ENCODE data around the gene PANX2. TPM values are rescaled to one million over a fixed set of nuclear protein-coding genes. Genes with fewer than 3 reads are reported as not detected.

Gene PANX2
- total RNA-seq, 1 donor from 2014 or later: 0.13 TPM

DNA sequence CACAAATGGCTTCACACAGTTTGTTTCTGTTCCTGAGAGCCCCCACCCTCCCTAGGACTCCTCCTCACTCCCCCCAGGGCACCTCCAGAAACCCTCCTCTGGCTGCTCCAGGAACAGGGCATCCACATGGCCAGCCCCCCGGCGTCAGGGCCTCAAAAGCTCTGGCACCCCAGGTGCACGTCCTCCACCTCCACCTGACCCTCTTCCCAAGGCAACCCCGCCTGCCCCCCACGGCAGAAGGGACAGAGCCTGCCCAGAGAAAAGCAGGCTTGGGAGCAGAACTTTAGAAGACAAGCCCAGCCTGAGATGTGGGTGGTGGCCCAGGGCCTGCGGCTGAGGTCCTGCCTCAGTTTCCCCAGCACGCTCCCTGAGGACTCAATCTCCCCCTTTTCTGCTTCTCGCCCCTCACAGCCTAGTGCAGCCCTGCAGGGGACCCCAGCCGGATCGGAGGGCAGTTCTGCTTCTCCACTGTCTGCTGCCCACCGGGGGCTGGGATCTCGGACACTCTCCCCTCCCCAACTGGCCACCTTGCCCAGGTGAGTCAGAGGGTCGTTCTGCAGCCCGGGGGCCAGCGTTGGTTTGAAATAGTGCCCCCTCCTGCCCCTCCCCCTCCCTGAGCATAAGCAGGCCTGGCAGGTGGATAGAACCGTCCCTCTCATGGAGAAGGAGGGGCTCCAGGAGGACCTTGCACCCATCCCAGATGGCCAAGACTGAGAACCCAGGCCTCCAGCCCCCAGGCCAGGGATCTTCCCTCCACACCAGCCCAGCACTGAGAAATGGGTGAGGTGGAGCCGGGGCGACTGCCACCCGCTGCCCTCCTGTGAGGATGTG is 12.8 kb downstream of the PANX2 start:
- DNase-seq (ENCODE audit: low read depth in 2 of 2): no peak

DNA sequence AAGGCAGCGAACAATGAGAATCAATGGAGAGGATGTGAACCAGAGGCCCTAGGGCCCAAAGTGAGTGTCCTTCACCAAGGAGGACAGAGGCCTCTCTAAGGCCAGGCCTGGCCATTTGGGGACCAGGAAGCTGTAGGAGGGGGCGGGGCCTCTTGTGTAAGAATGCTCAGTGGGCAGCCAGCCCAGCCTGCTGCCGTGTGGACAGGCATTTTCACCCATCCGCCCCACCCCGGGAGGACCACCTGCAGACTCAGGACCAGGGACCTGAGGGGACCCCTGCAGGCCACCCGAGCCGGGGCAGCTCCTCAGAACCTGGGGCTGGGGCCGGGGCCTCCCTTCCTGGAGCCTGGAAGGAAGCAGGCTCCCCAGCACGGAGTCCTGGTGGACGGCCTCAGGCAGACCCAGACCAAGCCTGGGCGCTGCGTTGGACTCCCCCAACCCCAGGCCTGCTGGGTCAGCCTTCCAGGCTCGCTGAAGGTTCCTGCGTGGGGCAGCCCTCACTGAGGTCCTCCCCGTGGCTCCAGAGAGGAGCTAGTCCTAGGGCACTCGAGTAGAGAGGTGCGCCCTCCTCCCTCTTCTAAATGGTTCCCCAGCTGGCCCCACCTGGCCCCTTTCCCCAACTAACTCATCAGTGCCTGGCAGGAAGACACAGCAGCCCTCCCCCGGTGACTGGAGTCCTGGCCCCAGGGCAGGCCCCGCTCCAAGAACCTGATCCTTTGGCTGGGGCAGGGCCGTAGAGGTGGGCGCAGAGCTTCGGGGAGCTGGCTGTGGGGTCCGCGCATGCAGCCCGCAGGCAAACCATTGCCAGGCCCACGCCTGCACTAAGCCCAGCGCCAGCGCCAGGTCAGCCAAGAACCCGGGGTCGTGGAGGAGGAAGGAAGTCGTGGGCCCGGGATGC is 13.7 kb downstream of the PANX2 start:
- DNase-seq (ENCODE audit: low read depth in 2 of 2): no peak

DNA sequence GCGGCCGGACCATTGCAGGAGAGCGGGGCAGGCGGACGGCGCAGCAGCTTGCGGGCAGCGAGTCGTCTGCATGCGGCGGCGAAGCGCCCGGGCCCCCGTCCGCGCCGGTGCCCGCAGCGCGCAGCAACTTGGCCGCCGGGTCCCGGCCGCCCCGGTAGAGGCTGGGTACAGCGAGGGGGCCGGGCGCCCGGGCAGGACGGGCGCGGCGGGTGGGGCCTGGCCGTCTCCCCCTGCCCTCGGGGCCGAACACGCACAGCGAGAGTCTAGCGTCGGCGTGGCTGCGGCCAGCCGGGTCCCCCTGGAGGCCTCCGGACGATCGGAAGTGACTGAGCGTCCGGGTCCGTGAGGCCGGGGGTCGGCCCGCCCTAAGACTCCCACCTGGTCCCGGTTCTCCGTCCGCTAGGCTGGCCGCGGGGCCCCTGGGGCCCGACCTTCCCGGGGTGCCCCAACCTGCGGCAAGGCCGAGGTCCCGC is 14.4 kb downstream of the PANX2 start:
- no peak for DNase-seq (ENCODE audit: low read depth in 2 of 2)

DNA sequence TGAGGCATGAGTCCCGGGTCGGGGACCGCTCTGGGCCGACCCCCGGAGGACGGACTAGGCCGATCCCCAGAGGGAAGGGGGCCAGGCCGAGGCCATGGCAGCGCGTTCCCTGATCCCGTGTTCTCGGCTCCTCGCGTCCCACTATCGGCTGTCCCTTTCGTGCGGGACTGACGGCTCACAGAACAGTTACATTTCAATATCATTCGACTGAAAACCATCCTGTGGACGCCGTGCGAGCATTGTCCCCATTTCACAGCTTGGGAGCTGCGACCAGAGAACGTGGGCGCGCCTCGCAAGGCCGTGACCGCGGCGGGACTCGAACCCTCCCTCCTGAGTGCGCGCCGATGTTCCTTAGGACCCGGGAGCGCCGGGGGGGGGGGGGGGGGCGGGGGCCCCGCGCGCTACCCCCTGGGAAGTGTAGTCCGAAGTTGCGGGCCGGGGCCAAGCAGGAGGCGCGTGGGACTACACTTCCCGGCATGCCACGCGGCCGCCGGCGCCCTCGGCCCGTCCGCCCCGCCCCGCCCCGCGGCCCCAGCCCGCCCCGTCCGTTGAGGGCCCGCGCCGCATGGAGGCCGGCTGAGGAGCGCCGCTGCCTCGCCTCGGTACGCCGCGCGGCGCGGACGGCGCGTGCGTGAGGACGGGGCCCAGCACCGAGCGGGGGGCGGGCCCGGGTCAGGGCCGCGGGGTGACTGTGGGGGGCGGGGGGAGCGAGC is 15.0 kb downstream of the PANX2 start, which contains the start of gene TRABD:
TRABD (plus strand) TSS at position 539 of the 713 bp plus-strand sequence. CDS start 7,148 bp downstream, outside the sequence.
- DNase-seq (ENCODE audit: low read depth in 2 of 2): peak; percentile 65 to 91

DNA sequence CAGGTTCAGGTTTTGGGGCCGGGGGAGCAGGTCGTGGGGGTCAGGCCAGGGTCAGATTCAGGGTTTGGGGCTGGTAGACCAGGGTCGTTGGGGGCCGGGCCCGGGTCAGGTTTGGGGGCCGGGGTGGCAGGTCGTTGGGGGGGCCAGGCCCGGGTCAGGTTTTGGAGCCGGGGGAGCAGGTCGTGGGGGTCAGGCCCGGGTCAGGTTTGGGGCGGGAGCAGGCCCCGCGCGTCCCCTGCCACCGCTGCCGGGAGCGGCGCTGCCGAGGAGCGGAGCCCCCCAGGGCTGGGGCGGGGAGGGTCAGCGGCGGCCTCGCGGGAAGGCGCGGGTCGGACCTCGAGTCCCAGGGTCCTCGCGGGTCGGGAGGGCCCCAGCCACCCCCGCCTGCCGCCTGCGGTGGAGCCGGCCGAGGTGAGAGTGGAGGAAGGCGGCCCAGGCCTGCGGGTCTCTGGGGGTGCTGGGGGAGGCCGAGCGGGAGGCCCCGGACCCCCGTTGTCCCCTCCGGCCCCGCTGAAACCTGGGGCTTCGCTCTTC is 15.7 kb downstream of the PANX2 start:
- no peak for DNase-seq (ENCODE audit: low read depth in 2 of 2)

DNA sequence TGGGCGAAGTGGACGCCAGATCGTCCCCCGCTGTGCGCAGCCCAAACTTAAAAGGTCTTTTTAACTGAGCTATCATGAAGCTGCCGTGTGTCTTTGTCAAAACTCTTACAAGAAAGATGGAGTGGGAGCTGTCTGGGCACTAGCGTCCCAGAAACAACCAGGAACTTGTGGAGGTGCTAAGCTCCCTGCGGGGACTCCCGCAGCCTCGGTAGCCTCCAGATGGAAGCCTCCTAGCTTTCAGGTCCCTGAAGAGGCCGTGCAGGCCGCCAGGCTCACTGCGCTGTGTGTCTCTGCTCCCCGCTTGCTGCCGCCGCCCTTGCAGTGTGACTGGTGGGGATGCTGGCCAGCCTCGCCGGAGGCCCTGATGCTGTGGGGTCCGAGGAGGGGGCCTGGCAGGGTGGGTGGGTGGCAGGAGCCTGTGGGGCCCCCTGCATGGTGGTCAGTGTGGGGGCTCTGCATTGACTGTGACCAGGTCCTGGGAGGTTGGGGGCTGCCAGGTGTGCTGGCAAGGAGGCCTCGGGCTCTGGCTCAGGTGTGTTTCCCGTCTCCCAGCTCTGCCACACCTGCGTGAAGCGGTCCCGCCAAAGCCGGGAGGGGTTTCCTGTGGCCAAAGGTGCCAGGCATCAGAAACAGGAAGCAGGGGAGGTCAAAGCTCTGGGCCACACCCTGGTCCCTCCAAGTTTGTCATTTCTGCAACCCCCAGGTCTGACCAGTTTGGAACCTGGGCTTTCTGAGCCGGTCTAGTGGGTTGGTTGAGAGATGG is 16.4 kb downstream of the PANX2 start:
- DNase-seq (ENCODE audit: low read depth in 2 of 2): no peak

DNA sequence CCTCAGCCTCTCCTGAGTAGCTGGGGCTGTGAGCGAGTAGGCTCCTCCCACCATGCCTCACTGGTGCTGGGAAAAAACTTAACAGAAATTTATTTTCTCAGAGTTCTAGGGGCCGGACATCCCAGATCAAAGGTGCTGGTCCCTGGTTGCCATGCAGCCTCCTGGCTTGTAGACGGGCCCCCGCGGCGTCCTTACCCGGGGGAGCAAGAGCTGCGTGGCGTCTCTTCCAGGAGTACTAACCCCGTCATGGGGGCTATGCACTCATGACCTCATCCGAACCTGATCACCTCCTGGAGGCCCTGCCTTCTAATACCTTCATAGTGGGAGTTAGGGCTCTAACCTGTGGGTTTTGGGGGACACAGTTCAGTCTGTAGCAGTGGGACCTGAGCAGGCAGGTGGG is 17.8 kb downstream of the PANX2 start:
- no peak for DNase-seq (ENCODE audit: low read depth in 2 of 2)

DNA sequence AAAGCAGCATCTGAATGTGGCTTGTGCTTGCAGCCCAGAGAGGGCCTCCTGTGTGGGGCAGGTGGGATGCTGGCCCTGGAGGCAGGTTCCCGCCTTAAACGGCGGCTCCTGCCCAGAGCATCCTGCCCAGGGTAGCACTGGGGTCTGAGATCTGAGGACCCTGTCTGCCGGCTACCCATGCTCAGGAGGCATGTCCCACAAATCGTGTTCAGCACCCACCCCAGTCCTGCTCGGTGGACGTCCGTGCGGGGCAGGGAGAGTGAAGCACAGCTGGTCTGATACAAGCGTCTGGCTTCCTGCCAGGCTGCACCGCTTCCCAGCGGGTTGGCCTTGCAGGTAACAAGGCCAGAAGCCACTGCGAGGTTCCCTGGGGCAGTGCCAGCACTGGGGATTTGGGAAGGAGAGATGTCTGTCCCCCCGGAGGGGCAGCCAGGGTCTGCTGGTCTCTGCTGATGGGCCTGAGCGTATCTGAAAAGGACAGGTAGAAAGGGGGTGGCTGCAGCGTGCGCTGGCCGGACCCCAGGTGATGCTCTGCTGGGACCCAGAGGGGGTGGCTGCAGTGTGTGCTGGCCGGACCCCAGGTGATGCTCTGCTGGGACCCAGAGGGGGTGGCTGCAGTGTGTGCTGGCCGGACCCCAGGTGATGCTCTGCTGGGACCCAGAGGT is 18.8 kb downstream of the PANX2 start:
- DNase-seq (ENCODE audit: low read depth in 2 of 2): no peak

DNA sequence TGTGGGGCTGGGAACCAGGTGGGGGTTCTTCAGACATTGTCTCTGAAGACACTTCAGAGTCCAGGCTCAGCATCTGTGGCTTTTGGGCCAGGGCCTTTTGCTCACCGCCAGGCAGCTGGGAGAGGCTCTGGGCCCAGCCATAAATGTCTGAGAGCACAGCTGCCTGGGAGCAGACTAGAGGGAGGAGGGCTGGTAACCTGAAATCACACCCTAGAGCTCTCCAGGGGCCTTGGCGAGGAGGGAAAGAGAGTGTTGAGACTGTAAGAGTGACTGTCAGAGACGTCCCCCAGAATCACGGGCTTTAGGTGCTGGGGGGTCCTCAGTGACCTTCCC is 19.3 kb downstream of the PANX2 start:
- DNase-seq (ENCODE audit: low read depth in 2 of 2): no peak

DNA sequence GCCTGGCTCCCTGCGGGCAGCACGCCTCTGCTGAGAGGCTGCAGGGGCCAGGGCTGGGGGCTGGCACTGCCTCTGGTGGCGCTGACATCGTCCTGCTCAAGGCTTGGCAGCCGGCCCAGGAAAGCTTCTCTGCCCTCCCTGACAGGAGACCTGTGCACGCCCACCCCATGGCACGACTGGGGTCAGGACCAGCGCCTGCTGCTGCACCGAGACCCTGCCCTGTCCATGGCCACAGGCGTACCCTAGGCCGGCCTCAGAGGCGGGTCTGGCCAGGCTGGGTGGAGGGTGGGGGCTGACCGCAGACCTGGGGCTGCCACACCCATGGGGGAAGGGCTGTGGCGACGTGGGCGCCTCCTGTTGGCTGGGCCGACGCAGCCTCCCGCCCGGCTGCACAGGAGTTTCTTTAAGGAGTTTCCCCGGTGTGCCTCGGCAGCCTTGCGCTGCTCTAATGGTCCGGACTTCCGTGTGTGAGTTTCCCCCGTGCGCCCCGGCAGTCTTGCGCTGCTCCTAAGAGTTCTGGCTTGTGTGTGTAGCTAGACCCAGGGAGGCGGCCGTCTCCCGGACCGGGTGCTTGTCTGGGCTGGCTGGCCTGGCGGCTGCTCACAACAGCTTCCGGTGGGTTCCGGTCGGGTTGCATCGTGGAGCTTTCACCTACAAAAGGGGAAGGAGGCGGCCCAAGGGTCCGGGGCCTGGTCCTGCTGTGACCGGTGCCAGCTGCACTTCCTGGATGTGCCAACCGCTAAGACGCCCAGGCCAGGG is 19.8 kb downstream of the PANX2 start:
- DNase-seq (ENCODE audit: low read depth in 2 of 2): peak in 1 of 2 donors; percentile 70

DNA sequence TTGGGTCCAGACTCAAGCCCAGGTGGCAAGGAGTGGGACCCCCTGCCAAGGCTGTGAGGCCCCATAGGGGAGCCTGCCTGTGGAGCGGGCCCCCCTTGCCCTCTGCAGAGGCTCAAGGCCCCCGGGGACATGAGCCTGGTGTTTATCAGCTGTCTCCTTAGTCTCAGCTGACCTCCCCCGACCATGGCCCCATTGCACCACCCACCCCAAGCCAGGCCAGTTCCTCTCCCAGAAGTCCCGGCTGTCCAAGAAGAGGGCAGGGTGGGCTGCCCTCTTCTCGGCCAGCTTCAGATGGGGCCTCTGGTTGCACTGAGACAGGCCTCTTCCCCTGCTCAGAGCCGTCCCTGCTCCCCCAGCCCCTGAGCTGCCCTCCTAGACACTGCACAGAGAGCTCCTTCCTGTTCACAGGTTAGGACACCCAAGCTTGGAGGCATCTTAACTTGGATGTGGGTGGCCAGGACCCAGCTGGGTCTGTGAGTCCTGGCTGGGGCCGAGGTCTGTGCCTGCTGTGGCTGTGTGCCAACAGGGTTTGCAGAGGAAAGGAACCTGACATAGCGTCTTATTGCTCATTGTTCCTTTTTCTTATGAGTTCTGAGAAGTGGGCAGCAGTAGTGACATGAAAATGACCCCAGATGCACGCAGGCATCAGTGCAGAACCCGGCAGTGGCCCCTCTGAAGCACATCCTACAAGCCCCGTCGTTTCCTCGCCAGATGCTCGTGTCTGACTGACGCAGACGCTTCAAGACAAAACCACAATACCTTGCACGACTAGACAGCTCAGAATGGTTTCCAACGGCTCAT is 20.6 kb downstream of the PANX2 start:
- no peak for DNase-seq (ENCODE audit: low read depth in 2 of 2)

DNA sequence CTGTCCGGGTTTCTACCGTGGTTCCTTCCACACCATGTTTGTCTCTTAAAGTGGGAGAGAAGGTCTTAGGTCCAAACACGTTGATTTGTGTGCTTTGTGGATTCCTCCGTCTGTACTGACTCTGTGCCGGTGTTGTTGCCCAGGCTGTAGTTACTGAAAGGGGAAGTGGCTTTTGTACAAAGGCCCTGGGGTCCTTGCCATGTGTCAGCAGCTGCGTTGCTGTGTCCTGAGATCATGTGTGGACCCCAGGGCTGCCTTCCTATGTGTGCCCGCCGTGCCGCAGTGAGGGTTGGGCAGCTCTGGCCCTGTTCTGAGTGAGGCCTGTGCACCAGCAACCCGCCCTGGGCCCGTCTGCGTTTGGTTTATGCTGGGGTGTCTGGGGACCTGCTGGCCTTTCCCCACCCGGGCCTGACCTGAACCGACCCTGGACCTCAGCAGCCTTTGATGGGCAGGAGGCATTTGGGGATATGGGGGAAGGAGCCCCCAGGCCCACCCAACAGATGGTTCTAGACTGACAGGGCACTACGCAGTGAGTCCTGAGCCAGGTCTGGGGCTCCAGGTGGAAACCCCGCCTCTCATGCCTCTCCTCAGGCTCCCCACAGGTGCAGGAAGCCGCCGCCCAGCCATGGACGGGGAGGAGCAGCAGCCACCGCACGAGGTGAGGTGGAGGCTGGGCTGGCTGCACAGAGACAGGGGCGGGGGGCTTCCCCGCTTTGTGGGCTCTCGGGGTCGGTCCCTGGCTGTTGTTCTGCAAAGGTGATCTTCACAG is 22.1 kb downstream of the PANX2 start:
- no peak for DNase-seq (ENCODE audit: low read depth in 2 of 2)

DNA sequence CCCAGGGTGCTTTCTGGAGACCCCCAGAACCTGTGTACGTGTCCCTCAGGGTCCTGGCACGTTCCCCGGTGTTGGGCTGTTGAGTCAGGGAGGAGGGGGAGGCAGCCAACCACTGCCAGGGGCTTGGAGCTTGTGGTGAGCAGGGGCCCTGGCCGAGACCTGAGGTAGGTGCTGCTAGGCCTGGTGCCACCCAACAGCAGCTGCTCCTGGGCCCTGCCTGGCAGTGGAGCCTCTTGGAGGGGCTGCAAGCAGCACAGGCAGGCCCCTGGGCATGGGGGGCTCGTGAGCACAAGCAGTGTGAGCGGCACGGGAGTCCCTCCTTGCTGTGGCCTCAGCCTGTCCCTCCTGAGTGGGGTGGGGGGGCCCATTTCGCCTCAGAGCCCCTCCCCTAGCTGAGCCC is 23.1 kb downstream of the PANX2 start:
- no peak for DNase-seq (ENCODE audit: low read depth in 2 of 2)

DNA sequence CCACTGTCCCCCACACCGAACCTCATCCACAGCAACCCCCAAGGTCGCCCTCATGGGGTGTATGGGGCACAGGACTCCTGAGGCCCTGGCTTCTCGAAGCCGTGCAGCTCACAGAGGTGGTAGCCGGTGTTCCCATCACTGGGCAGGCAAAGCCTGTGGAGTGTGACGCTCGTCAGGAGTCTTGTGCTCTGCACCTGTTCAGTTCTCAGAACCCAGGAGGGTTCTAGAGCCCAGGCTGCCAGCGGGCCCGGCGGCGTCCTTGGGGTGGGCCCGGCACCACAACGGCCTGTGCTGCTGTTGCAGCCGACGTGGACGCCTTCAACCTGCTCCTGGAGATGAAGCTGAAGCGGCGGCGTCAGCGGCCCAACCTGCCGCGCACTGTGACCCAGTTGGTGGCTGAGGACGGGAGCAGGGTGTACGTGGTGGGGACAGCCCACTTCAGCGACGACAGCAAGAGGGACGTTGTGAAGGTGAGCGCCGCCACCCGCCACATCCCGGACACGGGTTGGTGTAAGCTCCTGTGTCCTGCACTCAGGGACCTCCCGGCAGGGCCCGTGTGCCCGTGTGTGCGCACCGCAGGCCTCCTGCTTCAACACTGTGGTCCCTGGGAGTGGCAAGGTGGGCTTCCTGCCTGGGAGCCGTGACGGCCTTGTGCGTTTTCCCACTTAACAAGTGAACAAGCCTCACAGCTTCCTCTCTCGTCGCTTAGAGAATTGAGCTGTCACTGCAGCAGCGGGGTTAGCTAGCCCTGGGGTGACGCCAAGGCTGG is 23.7 kb downstream of the PANX2 start:
- DNase-seq (ENCODE audit: low read depth in 2 of 2): no peak

DNA sequence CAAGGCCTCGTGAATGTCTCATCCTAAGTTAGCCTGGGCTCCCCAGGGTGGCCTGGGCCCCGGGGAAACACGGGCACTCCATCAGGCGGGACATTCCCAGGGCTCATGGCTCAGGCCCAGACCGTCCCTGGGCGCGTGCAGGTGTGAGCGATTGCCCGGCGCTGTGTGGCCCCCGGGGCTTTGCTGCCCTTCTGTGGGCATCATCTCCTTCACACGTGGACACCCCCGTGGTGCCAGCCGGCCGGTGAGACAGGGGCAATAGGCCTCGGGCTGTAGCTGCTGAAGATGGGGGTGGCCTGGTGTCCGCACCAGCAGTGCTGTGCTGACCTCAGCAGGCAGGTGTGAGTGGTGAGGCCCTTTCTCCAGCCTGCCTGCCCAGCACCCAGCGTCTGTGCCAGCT is 25.7 kb downstream of the PANX2 start:
- no peak for DNase-seq (ENCODE audit: low read depth in 2 of 2)

DNA sequence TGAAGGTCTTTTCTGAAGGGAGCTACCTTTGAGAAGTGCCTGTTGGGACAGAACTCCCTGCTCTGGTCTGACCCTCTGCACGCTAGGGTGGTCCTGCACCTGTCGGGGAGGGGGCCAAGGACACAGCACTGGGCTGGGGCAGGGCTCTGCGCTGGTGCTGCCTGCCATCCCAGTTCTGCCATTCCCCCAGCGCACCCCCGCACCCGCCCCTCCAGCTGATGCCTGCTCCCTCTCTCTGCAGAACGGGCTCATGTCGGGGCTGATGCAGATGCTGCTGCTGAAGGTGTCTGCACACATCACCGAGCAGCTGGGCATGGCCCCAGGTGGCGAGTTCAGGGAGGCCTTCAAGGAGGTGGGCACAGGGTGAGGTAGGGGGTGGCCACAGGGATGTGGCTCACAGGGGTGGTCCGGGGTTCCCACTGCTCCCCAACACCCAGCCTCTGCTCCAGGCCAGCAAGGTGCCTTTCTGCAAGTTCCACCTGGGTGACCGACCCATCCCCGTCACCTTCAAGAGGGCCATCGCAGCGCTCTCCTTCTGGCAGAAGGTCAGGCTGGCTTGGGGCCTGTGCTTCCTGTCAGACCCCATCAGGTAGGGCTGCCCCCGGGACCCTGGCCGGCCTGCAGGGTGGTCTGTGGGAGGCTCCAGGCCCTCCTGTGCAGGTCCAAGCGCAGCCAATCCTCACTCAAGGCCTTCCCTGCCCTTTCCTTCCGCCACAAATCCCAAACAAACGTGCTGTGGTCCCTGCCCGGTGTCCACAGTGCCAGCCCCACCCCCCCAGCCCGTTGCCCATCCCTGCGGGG is 26.7 kb downstream of the PANX2 start:
- no peak for DNase-seq (ENCODE audit: low read depth in 2 of 2)
